Skeletal muscle satellite cell (primary cell): ENCODE measurements around the gene KIAA1671.

Source experiments
- H3K27me3 ChIP-seq: 2 replicates; pipeline ENCODE4 v1.7.0; 2013; ENCODE audit warnings: low read length; ENCODE audit not compliant: control insufficient read depth, insufficient read depth
- H3K36me3 ChIP-seq: 2 replicates; pipeline ENCODE4 v1.7.0; 2013; ENCODE audit warnings: mild to moderate bottlenecking, control low read depth, low read length; ENCODE audit not compliant: insufficient read depth
- H3K4me1 ChIP-seq: 2 replicates; pipeline ENCODE4 v1.7.0; 2013; ENCODE audit warnings: low read length; ENCODE audit not compliant: control insufficient read depth, insufficient read depth
- H3K4me2 ChIP-seq: 2 replicates; pipeline ENCODE4 v1.7.0; 2013; ENCODE audit warnings: mild to moderate bottlenecking, low read length
- H3K4me3 ChIP-seq: 2 replicates; pipeline ENCODE4 v1.7.0; 2013; ENCODE audit warnings: low read length
- H3K9ac ChIP-seq: 2 replicates; pipeline ENCODE4 v1.7.0; 2013; ENCODE audit warnings: mild to moderate bottlenecking, low read depth, low read length, moderate library complexity
- H3K9me3 ChIP-seq: replicated peaks from 2 replicates; pipeline ENCODE4 v1.7.0; 2013; ENCODE audit warnings: mild to moderate bottlenecking, control low read depth, low read length

KIAA1671 gene

GRCh38 chr22:24984122-24984521 is 31.6 kb downstream of the KIAA1671 start:
- H3K27me3 ChIP-seq = no peaks in the 10 kb centered on the region
- H3K4me3 ChIP-seq = no peak overlapping the region
- no peak overlapping the region for H3K9ac ChIP-seq
- no peaks in the 10 kb centered on the region for H3K9me3 ChIP-seq
- H3K4me2 ChIP-seq = no peak overlapping the region
- peaks cover 17% of the 10 kb centered on the region for H3K4me1 ChIP-seq
- no peaks in the 10 kb centered on the region for H3K36me3 ChIP-seq

- H3K9ac ChIP-seq = peak overlapping the region; percentile 22
- no peaks in the 10 kb centered on the region for H3K27me3 ChIP-seq
- peak overlapping the region; percentile 48 for H3K4me3 ChIP-seq
- H3K36me3 ChIP-seq = no peaks in the 10 kb centered on the region
- peak overlapping the region; percentile 58 for H3K4me2 ChIP-seq
- peaks cover 24% of the 10 kb centered on the region for H3K4me1 ChIP-seq
- H3K9me3 ChIP-seq = no peaks in the 10 kb centered on the region
These were observed 33.3 kb downstream of the KIAA1671 start for GRCh38 chr22:24985826-24986214.

GRCh38 chr22:24986816-24987215 is 34.3 kb downstream of the KIAA1671 start:
- Histone ChIP-seq H3K36me3 (no peaks in the 10 kb centered on the region), H3K27me3 (no peaks in the 10 kb centered on the region), H3K4me1 (peaks cover 33% of the 10 kb centered on the region), H3K4me2 (no peak overlapping the region), H3K9me3 (no peaks in the 10 kb centered on the region), H3K4me3 (no peak overlapping the region), H3K9ac (no peak overlapping the region)

GRCh38 chr22:24989135-24989534 is 36.6 kb downstream of the KIAA1671 start:
- Histone ChIP-seq H3K27me3 (no peaks in the 10 kb centered on the region), H3K9me3 (no peaks in the 10 kb centered on the region), H3K4me3 (no peak overlapping the region), H3K36me3 (no peaks in the 10 kb centered on the region), H3K4me2 (no peak overlapping the region), H3K9ac (no peak overlapping the region), H3K4me1 (peaks cover 44% of the 10 kb centered on the region)

GRCh38 chr22:24989541-24989951 is 37.0 kb downstream of the KIAA1671 start:
- H3K4me2 ChIP-seq = no peak overlapping the region
- H3K36me3 ChIP-seq = no peaks in the 10 kb centered on the region
- H3K4me1 ChIP-seq = peaks cover 47% of the 10 kb centered on the region
- no peaks in the 10 kb centered on the region for H3K9me3 ChIP-seq
- no peak overlapping the region for H3K4me3 ChIP-seq
- H3K9ac ChIP-seq = no peak overlapping the region
- no peaks in the 10 kb centered on the region for H3K27me3 ChIP-seq

GRCh38 chr22:24990344-24990905 is 37.9 kb downstream of the KIAA1671 start:
- Histone ChIP-seq H3K4me3 (no peak overlapping the region), H3K4me2 (no peak overlapping the region), H3K27me3 (no peaks in the 10 kb centered on the region), H3K36me3 (no peaks in the 10 kb centered on the region), H3K9me3 (no peaks in the 10 kb centered on the region), H3K4me1 (peaks cover 47% of the 10 kb centered on the region), H3K9ac (no peak overlapping the region)

GRCh38 chr22:24992946-24993345 is 40.4 kb downstream of the KIAA1671 start:
- no peak overlapping the region for H3K4me3 ChIP-seq
- no peaks in the 10 kb centered on the region for H3K36me3 ChIP-seq
- no peaks in the 10 kb centered on the region for H3K27me3 ChIP-seq
- no peak overlapping the region for H3K9ac ChIP-seq
- H3K4me2 ChIP-seq = no peak overlapping the region
- H3K4me1 ChIP-seq = peaks cover 52% of the 10 kb centered on the region
- H3K9me3 ChIP-seq = no peaks in the 10 kb centered on the region

GRCh38 chr22:24994070-24994763 is 41.7 kb downstream of the KIAA1671 start:
- Histone ChIP-seq H3K9me3 (no peaks in the 10 kb centered on the region), H3K4me1 (peaks cover 51% of the 10 kb centered on the region), H3K9ac (no peak overlapping the region), H3K36me3 (no peaks in the 10 kb centered on the region), H3K4me3 (no peak overlapping the region), H3K27me3 (no peaks in the 10 kb centered on the region), H3K4me2 (peak overlapping the region; percentile 20)

GRCh38 chr22:24995649-24996180 is 43.2 kb downstream of the KIAA1671 start:
- no peak overlapping the region for H3K4me3 ChIP-seq
- no peaks in the 10 kb centered on the region for H3K36me3 ChIP-seq
- no peaks in the 10 kb centered on the region for H3K9me3 ChIP-seq
- H3K9ac ChIP-seq = no peak overlapping the region
- peaks cover 45% of the 10 kb centered on the region for H3K4me1 ChIP-seq
- H3K27me3 ChIP-seq = no peaks in the 10 kb centered on the region
- H3K4me2 ChIP-seq = peak overlapping the region; percentile 14

- Histone ChIP-seq H3K4me3 (no peak overlapping the region), H3K36me3 (no peaks in the 10 kb centered on the region), H3K9me3 (no peaks in the 10 kb centered on the region), H3K4me2 (peak overlapping the region; percentile 14), H3K4me1 (peaks cover 39% of the 10 kb centered on the region), H3K27me3 (no peaks in the 10 kb centered on the region), H3K9ac (no peak overlapping the region)
These were observed 44.0 kb downstream of the KIAA1671 start for GRCh38 chr22:24996420-24996952.

GRCh38 chr22:24997023-24997422 is 44.5 kb downstream of the KIAA1671 start:
- H3K36me3 ChIP-seq = no peaks in the 10 kb centered on the region
- no peak overlapping the region for H3K4me3 ChIP-seq
- no peaks in the 10 kb centered on the region for H3K9me3 ChIP-seq
- no peak overlapping the region for H3K9ac ChIP-seq
- peaks cover 33% of the 10 kb centered on the region for H3K4me1 ChIP-seq
- H3K27me3 ChIP-seq = no peaks in the 10 kb centered on the region
- no peak overlapping the region for H3K4me2 ChIP-seq
